Left renal cortex interstitium (tissue), 4 donors: ENCODE results near the gene ALDH2. TPM values are rescaled to one million over a fixed set of nuclear protein-coding genes. Genes with fewer than 3 reads are reported as not detected.
"Not testable (repeated sequence)": the region's sequence is repeated elsewhere in the genome, so short reads cannot be mapped to it uniquely, and the experiment has no call there.

Source experiments
- DNase-seq, 4 donors: peaks; one replicate each; pipeline ENCODE4 v3.0.0-alpha.2; 2013; ENCODE audit warnings: low read depth in 4 of 4, low spot score in 2 of 4, missing footprints in 1 of 4
- polyA plus RNA-seq, 4 donors: library from polyadenylated mRNA; unstranded; fragments of 120-200 nt; gene quantifications; one replicate each; pipeline ENCODE4 v1.2.1, GENCODE V29; 2013; ENCODE audit not compliant: insufficient read length in 4 of 4

The ALDH2 gene
- polyA plus RNA-seq, 4 donors: 88.3 to 123 (median 98.1) TPM

- no peak for DNase-seq
Measured at GRCh38 chr12:111757361-111758119, 9.2 kb upstream of the ALDH2 start.

DNA sequence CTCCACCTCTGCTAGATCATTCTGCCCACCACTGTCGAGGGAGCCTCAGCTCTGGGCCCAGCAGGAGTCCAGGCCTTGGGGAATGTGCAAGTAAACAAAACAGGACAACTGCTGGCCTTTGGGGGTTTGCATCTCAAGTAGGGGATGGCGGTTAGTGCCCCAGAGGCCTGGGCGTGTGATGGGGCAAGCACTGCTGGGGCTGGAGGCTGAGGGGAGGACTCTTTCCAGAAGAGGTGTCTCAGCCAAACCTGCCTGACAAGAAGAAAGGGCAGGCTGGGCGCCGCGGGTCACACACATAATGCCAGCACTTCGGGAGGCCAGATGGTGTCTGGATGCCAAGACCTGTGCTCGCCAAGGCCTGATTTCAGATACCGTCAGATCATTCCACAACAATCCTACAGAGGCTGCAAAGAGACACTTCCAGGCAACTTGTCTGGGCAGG lies 8.6 kb upstream of the ALDH2 start:
- DNase-seq: no peak

GRCh38 chr12:111759271-111759670 lies 7.5 kb upstream of the ALDH2 start:
- DNase-seq: no peak

GRCh38 chr12:111759991-111760390 lies 6.7 kb upstream of the ALDH2 start:
- no peak for DNase-seq

DNA sequence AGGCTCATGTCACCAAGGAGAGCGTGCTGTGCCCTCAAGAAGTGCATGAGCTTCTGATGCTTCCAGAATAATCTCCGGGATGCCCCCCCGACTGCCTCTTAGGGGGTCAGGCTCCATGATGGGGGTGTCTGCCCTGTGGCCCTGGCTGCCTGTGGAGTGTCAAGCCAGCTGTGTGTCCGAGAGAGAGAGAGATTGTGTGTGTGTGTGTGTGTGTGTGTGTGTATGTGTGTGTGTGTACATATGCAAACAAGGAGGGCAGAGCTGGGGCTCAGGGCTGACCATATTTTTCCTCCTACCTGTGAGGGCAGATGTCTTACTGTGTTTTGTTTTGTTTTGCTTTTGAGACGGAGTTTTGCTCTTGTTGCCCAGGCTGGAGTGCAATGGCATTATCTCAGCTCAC lies 5.6 kb upstream of the ALDH2 start:
- DNase-seq: no peak

GRCh38 chr12:111761706-111762105 lies 5.0 kb upstream of the ALDH2 start:
- DNase-seq: no peak

DNA sequence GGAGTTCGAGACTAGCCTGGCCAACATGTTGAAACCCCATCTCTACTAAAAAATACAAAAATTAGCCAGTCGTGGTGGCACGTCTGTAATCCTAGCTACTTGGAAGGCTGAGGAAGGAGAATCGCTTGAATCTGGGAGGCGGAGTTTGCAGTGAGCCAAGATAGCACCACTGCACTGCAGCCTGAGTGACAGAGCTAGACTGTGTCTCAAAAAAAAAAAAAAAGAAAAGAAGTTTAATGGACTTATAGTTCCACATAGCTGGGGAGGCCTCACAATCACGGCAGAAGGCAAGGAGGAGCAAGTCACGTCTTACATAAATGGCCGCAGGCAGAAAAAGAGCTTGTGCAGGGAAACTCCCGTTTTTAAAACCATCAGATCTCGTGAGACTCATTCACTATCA lies 3.2 kb upstream of the ALDH2 start:
- DNase-seq: not testable (repeated sequence)

- DNase-seq: no peak
Measured at GRCh38 chr12:111764120-111764821, 2.5 kb upstream of the ALDH2 start.

DNA sequence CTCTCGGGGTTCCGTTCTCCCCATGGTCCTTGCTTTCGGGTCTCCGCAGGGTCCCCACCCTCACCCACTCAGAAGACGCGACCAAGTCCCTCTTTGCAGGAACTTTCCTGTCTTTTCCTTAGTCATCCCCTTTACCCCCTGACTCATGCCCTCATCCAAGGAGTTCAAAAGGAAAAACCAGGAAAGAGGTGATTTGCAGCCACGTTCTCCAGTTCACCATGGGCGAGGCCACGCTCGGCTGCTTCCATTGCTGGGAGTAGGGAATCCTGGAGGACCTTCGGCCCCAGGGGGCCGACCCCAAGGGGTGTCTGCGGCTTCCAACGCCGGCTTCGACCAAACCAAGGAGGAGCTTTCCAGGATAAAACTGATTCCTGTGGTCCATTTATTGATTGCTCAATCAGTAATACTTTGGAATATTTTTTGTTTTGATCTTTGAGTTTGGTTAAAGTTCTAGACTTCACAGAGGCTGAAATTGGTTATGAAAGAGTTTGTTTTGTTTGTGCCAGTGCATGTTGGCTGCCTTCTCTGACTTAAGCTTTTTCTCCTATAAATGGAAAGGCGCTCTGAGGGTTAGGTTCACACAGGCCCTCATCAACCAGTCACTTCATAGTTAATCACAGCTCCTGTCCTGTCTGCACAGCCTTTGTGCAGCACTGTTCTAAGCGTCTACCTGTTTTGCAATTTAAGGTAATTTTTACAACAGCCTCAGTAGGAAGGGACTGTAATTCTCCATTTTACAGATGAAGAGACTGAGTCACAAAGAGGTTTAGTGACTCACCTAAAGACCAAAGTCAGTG lies 827 bp downstream of the ALDH2 start:
- DNase-seq: no peak

DNA sequence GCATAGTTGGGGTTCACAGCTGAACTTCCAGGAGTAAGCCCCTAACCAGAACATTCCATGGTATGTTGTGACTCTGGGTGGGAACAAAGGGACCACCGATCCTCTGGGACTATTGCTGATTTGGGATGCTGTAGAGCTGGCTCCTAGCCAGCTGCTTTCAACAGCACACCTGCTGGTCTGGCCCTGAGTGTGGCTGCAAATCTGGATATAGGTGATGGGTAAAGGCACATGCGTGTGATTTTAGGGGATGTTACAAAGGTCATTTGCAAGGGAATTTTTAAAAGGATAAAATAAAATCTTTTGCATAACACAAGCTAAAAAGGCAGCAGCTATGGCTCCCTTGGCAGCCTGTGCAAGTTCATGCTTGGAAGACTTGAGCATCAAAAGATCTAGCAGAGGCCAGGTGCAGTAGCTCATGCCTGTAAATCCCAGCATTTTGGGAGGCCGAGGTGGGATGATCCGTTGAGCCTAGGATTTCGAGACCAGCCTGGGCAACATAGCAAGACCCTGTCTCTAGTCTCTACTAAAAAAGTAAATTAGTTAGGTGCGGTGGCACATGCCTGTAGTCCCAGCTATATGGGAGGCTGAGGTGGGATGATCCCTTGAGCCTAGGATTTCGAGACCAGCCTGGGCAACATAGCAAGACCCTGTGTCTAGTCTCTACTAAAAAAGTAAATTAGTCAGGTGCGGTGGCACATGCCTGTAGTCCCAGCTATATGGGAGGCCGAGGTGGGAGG lies 1.6 kb downstream of the ALDH2 start:
- DNase-seq: no peak

- DNase-seq: no peak
Measured at GRCh38 chr12:111769599-111769998, 2.9 kb downstream of the ALDH2 start.

GRCh38 chr12:111773801-111774551 lies 7.2 kb downstream of the ALDH2 start:
- no peak for DNase-seq

DNA sequence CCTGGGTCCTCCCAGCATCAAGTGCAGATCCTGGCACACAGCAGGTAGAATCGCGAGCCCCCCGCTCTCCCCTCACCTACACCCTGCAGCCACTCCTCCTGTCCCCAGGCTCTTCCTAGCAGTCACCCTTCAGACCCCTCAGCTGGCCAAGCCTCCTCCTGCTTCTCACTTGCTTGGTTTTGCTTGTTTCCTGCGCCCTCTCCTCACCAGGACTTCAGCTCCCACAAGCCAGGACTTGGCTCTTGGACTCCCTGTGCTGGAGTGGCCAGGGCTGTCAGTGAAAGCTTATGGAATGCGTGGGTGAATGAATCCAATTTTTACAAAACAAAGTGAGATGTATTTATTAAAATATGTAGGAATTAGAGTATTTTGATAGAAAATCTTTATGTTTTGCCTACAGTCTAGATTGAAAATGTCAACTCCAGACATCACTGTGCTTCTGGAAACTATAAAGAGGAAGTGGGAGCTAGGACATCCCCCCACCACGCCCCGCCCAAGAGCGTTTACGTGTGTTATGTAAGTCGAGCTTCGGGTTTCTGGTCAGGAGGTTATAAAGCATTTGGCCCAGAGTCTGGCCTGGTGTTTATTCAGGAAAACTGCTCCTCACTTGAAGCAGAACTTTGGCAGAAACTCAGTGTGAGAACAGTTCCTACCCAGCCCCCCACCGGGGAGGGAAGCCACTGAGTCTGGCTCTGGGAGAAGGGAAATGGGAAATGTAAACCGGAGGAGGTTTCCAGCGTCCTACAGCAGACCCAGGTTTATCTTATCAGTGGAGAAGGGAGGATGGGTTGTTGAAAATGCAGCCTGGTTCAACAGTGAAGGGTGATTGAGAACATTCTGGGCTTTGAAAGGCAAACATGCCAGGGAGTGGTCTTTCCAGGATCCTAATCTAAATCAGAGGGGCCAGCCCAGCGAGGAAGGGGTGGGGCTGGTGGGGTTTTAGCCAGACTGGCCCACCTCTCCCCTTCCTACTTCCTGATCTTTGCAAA lies 8.8 kb downstream of the ALDH2 start:
- DNase-seq: peak in 3 of 4 donors; percentile 79 to 86 (median 79)

- DNase-seq: no peak
Measured at GRCh38 chr12:111776836-111777344, 10.2 kb downstream of the ALDH2 start.

DNA sequence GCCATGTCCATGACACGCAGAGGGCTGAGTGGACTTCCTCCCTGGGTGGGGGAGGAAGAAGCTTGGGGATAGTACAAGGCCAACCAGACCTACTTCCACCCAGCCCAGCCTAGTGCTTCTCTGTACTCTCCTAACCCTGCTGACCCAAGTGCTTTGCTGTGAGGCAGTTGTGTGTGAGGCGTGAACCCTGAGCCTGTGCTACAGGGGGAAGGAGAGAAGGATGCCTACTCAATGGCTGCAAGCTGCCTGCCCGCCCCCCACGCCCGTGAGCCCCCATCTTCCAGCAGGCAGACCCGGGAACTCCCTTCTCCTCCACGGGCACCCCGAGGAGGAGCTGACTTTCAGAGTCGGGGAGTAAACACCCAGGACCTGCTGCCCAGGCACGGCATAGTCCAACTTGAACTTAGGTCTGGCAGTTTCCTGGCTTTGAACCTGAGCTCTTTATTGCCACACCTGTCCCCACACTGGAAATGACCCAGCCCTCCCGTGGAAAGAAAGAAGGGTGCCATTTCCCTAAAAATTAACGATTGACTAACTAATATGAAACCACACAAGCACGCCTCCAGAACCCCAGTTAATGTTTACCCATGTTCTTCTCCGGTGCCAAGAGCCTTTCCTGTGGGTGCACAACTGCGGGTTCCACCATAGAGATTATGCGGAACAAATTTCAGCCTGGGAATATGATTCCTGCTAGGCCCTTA lies 10.8 kb downstream of the ALDH2 start:
- DNase-seq: no peak

GRCh38 chr12:111780166-111780565 lies 13.4 kb downstream of the ALDH2 start:
- no peak for DNase-seq

- DNase-seq: no peak
Measured at GRCh38 chr12:111780615-111781014, 13.9 kb downstream of the ALDH2 start.
